NCI-H2171 treated with DMSO at 0.1 percent for 48 hours (cell line): Measurements from ENCODE around the gene LMAN1L.
"Not testable (repeated sequence)": the region's sequence is repeated elsewhere in the genome, so short reads cannot be mapped to it uniquely, and the experiment has no call there.

Experiments used
- DNase-seq: peaks from one replicate; lab custom pipeline; 2025; lab: John Stamatoyannopoulos, UW

Gene LMAN1L

GRCh38 chr15:74782259-74783071 is 30.2 kb upstream of the LMAN1L start:
- no peak for DNase-seq

GRCh38 chr15:74783072-74783807 is 29.4 kb upstream of the LMAN1L start:
- DNase-seq: no peak

- DNase-seq: no peak
Measured at GRCh38 chr15:74783808-74784175, 28.8 kb upstream of the LMAN1L start.

- DNase-seq: no peak
Measured at GRCh38 chr15:74784426-74785193, 28.0 kb upstream of the LMAN1L start.

- DNase-seq: no peak
Measured at GRCh38 chr15:74785194-74786032, 27.2 kb upstream of the LMAN1L start.

- not testable (repeated sequence) for DNase-seq
Measured at GRCh38 chr15:74786081-74786480, 26.6 kb upstream of the LMAN1L start.

- DNase-seq: no peak
Measured at GRCh38 chr15:74786551-74787165, 26.0 kb upstream of the LMAN1L start.

- no peak for DNase-seq
Measured at GRCh38 chr15:74787251-74788041, 25.2 kb upstream of the LMAN1L start.

- no peak for DNase-seq
Measured at GRCh38 chr15:74788042-74788682, 24.5 kb upstream of the LMAN1L start.

GRCh38 chr15:74788683-74789151 is 23.9 kb upstream of the LMAN1L start:
- no peak for DNase-seq

GRCh38 chr15:74789171-74789631 is 23.4 kb upstream of the LMAN1L start:
- DNase-seq: no peak

- DNase-seq: no peak
Measured at GRCh38 chr15:74789741-74790079, 22.9 kb upstream of the LMAN1L start.

GRCh38 chr15:74790080-74790916 is 22.3 kb upstream of the LMAN1L start:
- no peak for DNase-seq

GRCh38 chr15:74791007-74791406 is 21.6 kb upstream of the LMAN1L start:
- no peak for DNase-seq

- no peak for DNase-seq
Measured at GRCh38 chr15:74791667-74792066, 21.0 kb upstream of the LMAN1L start.

- DNase-seq: no peak
Measured at GRCh38 chr15:74792227-74793016, 20.2 kb upstream of the LMAN1L start.

- no peak for DNase-seq
Measured at GRCh38 chr15:74793135-74794028, 19.3 kb upstream of the LMAN1L start.
